Measurements from ENCODE around the gene SRMS.

The SRMS gene

GRCh38 chr20:63538204-63539091 lies 9.1 kb downstream of the SRMS start:
- peak; percentile 54 for DNase-seq (ENCODE audit: low spot score)

- peak; percentile 99 for DNase-seq (ENCODE audit: low spot score)
These were observed 9.9 kb downstream of the SRMS start for GRCh38 chr20:63537525-63538203.

- DNase-seq (ENCODE audit: low spot score), result no peak
These were observed 10.5 kb downstream of the SRMS start, which contains the start of gene PTK6 for GRCh38 chr20:63536997-63537524. PTK6 (minus strand) TSS chr20:63537376; CDS start chr20:63537314, 62 bp downstream.

- no peak for DNase-seq (ENCODE audit: low spot score)
These were observed 11.1 kb downstream of the SRMS start for GRCh38 chr20:63536241-63536977.

GRCh38 chr20:63534831-63535651 lies 12.5 kb downstream of the SRMS start:
- DNase-seq (ENCODE audit: low spot score), result peak; percentile 23

- DNase-seq (ENCODE audit: low spot score), result no peak
These were observed 13.1 kb downstream of the SRMS start for GRCh38 chr20:63534427-63534830.

GRCh38 chr20:63533871-63534393 lies 13.6 kb downstream of the SRMS start:
- DNase-seq (ENCODE audit: low spot score), result peak; percentile 34

GRCh38 chr20:63533388-63533787 lies 14.2 kb downstream of the SRMS start:
- DNase-seq (ENCODE audit: low spot score), result peak; percentile 3

- DNase-seq (ENCODE audit: low spot score), result no peak
These were observed 15.0 kb downstream of the SRMS start for GRCh38 chr20:63532449-63532971.

GRCh38 chr20:63531686-63532448 lies 15.7 kb downstream of the SRMS start:
- no peak for DNase-seq (ENCODE audit: low spot score)

GRCh38 chr20:63530788-63531160 lies 16.8 kb downstream of the SRMS start:
- DNase-seq (ENCODE audit: low spot score), result no peak

- DNase-seq (ENCODE audit: low spot score), result peak; percentile 18
These were observed 17.4 kb downstream of the SRMS start for GRCh38 chr20:63529861-63530787.

GRCh38 chr20:63529180-63529860 lies 18.2 kb downstream of the SRMS start:
- DNase-seq (ENCODE audit: low spot score), result no peak

GRCh38 chr20:63527184-63527583 lies 20.4 kb downstream of the SRMS start:
- DNase-seq (ENCODE audit: low spot score), result no peak

GRCh38 chr20:63525971-63526370 lies 21.6 kb downstream of the SRMS start:
- DNase-seq (ENCODE audit: low spot score), result no peak

GRCh38 chr20:63525185-63525584 lies 22.4 kb downstream of the SRMS start:
- no peak for DNase-seq (ENCODE audit: low spot score)

GRCh38 chr20:63522981-63523611 lies 24.5 kb downstream of the SRMS start:
- DNase-seq (ENCODE audit: low spot score), result no peak
